NCI-H128 (cell line): ENCODE results near the gene SRPK1.

Experiments used
- DNase-seq: peaks from one replicate; lab custom pipeline; 2025; ENCODE audit not compliant: unreplicated experiment; lab: John Stamatoyannopoulos, UW

SRPK1 gene

DNA sequence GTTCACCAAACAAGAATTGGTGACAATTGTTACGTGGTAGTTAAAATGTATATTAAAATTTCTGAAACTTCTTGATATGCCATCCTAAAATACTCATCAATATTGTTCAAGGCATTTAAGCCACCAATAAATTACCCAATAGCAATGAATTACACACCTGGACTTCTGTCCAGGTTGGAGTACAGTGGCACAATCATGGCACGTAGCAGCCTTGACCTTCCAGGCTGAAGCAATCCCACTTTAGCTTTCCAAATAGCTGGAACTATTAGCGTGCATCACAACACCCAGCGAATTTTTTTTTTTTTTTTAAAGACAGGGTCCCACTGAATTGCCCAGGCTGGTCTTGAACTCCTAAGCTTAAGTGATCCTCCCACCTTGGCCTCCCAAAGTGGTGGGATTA lies 17.2 kb downstream of the SRPK1 start:
- no peak for DNase-seq

DNA sequence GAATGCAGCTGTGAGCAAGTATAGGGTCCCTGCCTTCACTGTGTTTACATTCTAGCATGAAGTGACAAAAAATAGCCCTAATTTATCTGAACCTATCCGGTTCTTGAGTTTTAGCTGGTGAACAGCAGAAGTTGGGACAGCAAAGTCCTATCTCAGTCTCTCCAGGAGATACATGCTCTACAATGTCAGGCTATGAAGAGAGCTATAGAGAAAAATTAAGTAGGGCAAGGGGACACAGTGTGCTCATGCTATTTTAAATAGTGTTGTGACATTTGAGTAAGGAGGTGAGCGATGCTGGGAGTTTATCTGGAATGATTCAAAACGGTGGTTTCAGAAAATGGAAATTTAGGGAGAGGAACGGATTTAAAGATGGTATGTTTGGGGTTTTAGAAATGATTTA lies 20.4 kb downstream of the SRPK1 start:
- DNase-seq, result no peak

DNA sequence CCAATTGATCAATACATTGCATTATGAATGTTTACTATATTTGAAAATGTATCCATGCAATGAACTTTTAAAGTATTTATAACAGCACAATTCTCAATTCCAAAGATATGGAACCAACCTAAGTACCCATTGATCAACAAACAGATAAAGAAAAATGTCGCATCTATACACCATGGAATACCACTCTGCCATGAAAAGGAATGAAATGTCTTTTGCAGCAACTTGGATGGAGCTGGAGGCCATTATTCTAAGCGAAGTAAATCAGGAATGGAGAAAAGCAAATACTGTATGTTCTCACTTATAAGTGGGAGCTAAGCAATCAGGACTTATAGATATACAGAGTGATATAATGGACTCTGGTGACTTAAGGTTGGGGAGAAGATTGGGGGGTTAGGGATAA lies 22.9 kb downstream of the SRPK1 start:
- DNase-seq, result no peak

DNA sequence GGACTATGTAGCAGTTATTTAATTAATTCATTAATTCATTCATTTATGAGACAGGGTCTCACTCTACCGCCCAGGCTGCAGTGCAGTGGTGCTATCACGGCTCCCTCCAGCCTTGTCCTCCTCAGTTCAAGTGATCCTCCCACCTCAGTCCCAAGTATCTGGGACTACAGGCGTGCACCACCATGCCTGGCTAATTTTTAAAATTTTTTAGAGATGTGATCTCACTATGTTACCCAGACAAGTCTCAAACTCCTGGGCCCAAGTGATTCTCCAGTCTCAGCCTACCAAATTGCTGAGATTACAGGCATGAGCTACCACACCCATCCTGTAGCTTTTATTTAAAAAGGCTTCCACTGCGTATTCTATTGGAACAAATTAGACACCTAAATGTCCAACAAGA lies 23.4 kb downstream of the SRPK1 start:
- no peak for DNase-seq

DNA sequence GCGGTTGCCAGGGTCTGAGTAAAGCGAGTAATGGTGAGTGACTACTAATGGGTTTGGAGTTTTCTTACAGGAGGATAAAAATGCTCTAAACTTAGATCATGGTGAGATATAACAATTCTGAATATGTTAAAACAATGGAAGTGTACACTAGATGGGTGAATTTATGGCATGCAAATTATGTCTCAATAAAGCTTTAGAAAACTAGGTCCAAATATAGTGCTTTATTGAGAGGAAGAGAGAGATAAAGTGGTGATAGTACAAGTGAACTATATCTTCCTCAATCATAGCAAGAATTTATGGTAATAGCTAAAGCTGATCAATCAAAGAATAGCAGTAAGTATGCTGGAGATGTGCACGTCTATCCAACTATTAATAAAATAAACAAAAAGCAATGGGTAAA lies 23.9 kb downstream of the SRPK1 start:
- DNase-seq, result no peak

DNA sequence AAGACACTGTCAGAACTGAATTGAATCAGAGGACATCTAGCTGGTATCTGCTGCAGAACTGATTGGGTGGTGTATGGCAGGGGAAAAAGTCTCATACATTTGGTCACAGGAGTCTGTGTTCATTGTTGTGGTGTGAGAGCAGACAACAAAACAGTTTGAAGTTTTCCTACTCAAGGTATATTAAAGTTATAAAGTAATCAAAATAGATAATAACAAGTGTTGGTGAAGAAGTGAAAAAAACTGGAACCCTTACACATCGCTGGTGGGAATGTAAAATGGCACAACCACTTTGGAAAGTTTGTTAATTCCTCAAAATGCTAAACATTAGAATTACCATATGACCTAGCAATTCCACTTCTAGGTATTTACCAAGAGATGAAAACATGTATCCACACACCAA lies 24.7 kb downstream of the SRPK1 start:
- DNase-seq, result no peak

DNA sequence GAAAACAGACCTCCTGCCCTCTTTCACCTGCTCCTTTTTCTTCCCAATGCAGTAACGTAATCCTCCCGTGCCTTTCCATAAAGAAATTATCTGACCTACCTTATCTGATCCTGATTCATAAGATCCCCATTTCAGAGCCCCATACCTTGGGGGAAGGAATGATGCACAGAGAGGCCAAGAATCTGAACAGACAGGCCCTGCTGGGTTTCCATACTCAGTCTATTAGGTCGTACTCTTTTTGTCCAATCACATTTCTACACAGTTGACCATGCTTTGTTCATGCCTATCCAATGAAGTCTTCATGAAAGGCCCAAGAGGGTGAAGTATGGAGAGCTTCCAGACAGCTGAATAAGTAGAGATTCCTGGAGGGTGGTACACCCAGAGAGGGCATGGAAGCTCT lies 25.3 kb downstream of the SRPK1 start:
- no peak for DNase-seq

DNA sequence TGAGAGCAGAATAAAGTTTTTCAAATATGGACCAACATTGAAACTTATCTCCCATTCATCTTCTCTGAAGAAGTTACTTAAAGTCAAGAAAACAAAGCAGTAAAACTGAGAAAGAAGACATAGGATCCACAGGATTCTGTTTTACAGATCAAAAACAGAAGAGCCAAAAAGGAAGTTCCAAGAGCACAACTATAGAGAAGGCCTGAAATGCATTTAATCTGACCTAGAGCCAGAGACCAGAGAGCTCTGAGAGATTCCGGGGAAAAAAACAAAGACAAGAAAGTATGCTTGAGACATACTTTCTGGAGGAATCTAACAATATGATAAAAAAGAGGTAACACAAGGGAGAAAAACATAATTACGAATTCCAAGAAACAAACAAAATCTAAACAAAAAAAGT lies 26.1 kb downstream of the SRPK1 start:
- no peak for DNase-seq

DNA sequence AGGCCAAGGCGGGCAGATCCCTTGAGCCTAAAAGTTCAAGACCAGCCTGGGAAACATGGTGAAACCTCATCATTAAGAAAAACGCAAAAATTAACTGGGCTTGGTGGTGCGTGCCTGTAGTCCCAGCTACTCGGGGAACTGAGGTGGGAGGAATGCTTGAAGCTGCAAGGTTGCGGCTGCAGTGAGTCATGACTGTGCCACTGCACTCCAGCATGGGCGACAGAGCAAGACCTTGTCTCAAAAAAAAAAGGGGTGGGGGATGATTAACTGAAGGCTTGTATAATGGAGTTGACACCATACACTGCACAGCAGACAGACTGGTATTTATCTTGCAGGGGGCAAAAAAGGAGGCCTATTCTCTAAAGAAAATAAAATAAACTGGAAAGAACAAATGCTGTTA lies 27.7 kb downstream of the SRPK1 start:
- DNase-seq, result no peak

DNA sequence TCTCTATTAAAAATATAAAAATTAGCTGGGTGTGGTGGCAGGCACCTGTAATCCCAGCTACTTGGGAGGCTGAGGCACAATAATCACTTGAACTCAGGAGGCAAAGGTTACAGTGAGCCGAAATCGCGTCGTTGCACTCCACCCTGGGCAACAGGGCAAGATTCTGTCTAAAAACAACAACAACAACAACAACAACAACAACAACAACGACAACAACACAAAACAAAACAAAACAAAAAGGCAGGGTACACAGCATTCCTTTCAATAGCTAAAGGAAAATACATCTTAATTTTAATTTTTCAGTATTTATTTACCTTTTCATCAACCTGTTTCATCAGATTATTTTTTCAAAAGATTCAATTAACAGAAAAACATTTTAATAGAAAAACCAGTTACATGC lies 28.4 kb downstream of the SRPK1 start:
- DNase-seq, result no peak

DNA sequence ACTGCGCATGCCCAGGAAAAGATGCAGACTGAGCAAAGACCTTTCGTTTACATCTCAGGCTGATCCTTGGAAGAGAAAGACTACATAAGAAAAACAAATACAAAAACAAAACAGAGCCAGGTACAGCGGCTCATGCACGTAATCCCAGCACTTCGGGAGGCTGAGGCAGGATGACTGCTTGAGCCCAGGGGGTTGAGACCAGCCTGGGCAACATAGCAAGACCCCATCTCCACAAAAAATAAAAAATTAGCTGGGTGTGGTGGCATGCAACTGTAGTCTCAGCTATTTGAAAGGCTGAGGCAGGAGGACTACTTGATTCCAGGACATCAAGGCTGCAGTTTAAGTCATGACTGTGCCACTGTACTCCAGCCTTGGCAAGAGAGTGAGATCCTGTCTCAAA lies 41.7 kb downstream of the SRPK1 start:
- no peak for DNase-seq

DNA sequence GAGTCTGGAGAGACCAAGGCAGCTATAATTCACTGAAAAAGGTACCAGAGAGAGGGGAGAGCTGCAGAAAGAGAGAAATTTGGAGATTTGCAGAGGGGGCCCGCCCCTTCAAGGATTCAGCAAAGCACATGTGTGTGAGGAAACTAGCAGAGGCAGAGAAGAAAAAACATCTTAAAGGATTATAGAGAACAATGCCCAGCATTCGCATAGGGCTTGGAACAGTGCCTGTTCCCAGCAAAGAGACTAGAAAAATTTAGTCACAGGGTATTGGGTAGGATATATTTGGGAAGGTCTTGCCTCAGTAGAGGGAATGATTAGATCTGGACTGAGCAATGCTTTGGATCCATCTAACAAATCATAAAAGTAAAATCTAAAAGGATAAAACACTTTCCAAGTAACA lies 44.0 kb downstream of the SRPK1 start:
- DNase-seq, result no peak

DNA sequence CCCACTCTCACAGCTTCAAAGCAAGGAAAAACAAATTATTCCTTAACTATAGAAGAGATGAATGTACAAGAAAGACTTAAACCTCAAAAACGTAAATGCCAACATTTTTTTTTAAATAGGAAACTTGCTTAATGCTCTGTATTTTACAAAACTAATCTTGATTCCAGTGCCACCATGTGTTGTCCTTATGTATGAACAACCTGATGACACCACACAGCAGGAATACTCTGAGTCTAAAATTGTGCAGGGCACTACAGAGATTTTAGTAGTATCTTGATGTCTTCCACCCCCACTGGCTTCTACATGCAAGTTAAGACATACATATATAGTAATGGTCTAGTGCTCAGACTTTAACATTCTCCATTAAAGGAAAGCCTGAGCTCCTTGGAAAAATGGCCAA lies 46.2 kb downstream of the SRPK1 start:
- DNase-seq, result no peak

DNA sequence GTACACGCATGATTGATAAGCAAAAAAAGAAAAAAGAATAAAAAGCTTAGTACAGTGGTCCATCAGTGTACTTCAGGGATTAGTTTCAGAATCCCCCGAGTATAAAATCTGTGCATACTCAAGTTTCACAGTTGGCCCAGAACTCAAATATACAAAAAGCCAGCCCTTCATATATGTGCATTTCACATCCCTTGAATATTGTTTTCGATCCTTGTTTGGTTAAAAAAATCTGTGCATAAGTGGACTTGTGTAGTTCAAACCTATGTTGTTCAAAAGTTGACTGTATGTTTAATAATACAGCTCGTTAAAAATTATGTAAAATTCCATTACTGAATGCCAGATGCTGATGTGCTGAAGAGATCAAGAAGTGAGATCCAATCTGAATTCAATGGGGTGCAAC lies 61.5 kb downstream of the SRPK1 start:
- DNase-seq, result no peak

DNA sequence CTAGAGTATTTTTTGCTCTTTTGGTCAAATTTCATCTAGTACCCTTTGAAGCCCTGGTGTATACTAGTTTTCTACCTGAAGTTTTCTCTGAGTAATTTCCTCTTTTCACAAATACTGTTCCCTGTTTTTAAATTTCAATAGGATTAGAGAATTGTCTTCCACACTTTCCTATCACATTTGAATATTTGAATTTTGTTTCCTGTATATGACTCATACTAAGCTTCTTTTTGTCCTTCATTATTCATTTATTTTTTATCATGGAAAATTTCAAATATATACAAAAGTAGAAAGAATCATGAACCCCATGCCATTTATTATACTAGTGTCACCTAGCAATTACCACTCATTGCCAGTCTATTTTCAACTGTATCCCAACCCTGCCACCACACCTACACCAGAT lies 63.0 kb downstream of the SRPK1 start:
- DNase-seq, result no peak

DNA sequence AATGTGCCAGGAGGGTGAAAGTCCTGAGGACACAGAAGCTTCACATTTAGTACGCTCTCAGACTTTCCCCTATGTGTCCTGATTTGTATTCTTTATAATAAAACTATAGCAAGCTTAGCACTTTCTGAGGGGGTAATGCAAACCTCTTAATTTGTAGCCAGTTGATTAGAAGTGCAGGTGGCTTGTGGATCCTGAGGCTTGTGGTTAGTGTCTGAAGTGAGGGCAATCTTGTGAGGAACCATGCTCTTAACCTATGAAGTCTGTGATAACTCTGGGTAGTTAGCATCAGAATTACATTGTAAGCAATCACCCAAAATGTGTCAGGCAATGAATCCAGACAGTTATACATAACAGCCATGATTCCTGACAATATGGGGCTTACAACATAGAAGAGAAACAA lies 64.6 kb downstream of the SRPK1 start:
- no peak for DNase-seq

DNA sequence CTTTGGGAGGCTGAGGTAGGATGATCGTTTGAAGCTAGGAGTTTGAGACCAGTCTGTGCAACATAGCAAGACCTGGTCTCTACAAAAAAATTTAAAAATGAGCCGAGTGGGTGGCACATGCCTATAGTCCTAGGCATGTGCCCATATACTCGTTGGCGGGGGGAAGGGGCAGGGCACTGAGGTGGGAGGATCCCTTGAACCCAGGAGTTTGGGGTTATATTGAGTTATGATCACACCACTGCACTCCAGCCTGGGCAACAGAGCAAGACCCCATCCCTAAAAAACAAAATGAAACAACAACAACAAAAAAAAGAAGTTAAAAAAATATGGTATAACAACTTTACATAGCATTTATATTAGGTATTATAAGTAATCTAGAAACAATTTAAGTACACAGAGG lies 67.9 kb downstream of the SRPK1 start:
- no peak for DNase-seq

DNA sequence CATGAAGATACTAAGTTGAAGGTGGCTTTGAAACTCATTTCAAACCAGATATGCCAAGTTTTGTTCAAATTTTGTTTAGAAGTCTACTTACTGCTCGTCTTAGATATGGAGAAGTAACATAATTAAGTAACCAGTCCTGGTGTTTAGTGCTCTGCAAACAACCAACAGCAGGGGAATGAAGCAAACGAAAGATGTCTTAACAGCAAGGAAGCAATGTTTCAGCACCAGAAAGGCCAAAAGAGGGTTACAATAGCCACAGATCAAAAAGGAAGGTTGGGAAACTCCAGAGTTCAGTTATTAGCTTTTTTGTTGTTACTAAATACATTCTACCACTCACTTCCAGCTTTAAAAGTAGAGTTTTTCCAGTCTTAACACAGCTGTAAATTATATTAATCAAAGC lies 70.7 kb downstream of the SRPK1 start:
- no peak for DNase-seq

DNA sequence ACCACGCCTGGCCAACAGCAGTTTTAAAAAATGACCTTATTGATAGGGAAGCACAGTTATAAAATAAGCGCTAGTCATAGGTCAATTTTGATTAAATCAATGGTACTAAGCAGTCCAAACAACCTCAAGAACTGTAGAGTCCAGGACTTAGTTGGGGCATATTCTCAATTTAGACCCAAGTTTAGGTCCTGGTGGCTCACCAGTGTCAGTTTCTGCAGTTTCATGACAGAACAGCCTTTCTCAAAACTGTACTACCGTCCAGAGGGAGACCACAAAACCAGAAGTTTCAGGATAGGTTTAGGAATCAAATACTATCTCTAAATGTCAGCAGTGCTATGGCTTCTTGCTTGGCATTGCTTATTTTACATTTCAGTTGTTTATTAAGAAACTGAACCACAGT lies 76.6 kb downstream of the SRPK1 start:
- DNase-seq, result no peak

DNA sequence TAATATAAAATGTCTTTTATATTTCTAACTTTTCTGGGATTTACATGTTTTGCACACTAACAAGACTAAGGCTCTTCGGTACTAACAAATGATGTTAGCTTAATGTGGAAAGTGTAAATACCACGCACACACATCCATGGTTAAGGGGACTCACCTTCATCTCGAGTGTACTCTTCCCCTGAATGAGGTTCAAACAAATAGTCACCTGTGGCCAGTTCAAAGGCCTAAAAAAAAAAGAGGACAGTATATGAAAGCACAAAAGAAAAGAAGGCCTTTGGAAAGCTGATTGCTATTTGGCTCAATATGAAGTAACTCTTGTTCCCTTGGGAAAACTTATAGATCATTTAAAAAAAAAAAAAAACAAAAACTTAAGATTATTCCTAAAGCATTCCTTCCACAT lies 78.5 kb downstream of the SRPK1 start:
- no peak for DNase-seq

DNA sequence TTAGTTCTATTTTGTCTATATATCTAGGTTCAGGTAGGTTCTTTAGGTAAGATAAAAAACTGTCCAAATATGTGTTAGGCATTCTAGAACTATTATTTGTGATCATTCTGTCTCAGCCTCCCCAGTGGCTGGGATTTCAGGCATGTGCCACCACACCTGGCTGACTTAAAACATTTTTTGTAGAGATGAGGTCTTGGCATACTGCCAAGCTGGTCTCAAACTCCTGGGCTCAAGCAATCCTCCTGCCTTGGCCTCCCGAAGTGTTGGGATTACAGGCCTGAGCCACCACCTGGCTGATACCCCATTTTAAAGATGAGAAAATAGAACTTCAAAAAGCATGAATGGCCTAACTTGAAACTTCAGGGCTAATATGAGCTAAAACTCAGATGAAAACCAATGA lies 81.9 kb downstream of the SRPK1 start:
- no peak for DNase-seq

DNA sequence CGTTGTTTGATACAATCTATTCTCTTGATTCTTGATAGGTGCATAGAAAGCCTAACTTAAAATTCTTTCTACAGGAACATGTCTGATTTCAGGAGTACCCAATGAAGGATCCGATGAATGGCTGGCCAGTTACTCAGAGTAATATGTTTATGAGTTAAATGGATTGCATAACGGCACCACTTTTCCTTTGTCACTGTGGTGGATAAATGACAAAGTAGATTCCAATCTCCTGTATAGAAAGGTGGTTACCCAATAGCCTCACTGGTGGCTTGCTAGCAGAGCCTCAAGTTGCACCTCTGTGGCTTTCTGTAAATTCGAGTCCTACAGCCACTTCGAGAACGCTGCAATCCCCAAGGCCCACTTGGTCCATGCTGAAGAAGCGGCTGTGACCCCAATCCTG lies 87.4 kb downstream of the SRPK1 start:
- no peak for DNase-seq

DNA sequence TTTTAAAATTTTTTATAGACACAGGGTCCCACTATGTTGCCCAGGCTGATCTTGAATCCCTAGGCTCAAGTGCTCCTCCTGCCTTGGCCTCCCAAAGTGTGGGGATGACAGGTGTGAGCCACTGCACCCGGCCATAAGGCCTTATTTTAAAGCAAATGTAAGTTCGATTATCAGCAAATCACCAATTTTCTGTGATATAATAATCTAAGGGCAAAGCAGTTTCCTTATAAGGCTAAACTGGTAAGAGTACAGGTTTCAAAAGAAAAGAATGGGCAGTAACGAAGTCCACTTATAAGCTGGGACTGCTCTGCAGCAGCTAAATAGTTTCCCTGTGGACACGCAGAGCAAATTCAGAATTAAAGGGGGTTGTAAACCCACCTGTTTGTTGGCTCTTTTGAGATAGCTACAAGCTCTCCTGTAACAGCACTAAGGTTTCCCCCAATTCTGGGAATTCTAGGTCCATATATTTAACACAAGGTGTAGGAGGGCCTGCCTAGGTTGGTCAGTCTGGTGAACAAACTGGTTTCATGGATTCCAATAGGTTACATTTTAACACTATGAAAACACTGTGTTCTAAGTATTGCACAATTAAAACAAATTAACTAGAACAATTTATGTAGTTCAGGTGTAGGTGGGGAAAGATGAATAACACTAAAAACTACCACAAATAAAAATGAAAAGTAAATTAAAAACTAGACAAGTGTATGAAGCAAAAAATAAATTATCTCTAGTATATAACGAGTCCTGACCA lies 89.5 kb downstream of the SRPK1 start:
- no peak for DNase-seq

DNA sequence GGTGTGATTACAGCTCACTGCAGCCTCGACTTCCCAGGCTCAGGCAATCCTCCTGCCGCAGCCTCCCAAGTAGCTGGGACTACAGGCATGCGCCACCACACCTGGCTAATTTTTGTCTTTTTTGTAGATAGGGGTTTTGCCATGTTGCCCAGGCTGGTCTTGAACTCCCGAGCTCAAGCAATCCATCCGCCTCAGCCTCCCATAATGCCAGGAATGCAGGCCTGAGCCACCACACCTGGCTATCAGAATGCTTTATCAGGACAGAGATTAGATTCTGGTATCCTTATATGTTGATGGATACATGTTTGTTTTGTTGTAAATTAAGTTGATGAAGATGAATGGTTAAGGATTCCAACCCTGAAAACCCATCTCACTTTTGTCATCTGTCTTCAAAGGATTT lies 91.6 kb downstream of the SRPK1 start:
- DNase-seq, result no peak
